Right lobe of liver (tissue), 4 donors: ENCODE measurements around the gene ACP7.

Experiments
- CTCF ChIP-seq, 4 donors: fragments of 200-600 bp in 3 of 4; fragments of 450-650 bp in 1 of 4; IDR thresholded peaks; one replicate each; pipeline versions ENCODE4 v1.5.1 to v1.8.0; 2016 to 2022; ENCODE audit warnings: antibody characterized with exemption in 4 of 4, mild to moderate bottlenecking in 2 of 4
- POLR2A ChIP-seq: fragments of 450-650 bp; IDR thresholded peaks from one replicate; pipeline ENCODE4 v1.6.1; 2017; ENCODE audit warnings: antibody characterized with exemption, mild to moderate bottlenecking
- donor health status: DM: no; HTN: no; CAD: no.
- donor health status: DM: no; HTN: no; CAD: no.
- donor health status: DM: no; HTN: yes; CAD: no.

- no peak for TF ChIP-seq CTCF (IDR thresholded peaks at IDR 0.05)
- TF ChIP-seq POLR2A = no peak
These were observed 2.2 kb downstream of the ACP7 start for GRCh38 chr19:39086386-39086785.
